NT2/D1 (cell line): ENCODE data around the gene FIBCD1.

Experiments used
- YY1 ChIP-seq: IDR thresholded peaks from 2 replicates; pipeline ENCODE4 v1.6.1; 2011; ENCODE audit not compliant: insufficient read length, insufficient read depth
- ZNF274 ChIP-seq: IDR thresholded peaks from 2 replicates; pipeline ENCODE4 v1.6.1; 2011; ENCODE audit warnings: mild to moderate bottlenecking, low read depth, low read length

GRCh38 chr9:130927995-130928900, 10.8 kb downstream of the FIBCD1 start:
- no peak for TF ChIP-seq ZNF274
- no peak for TF ChIP-seq YY1
